SK-N-SH (cell line): Measurements from ENCODE around the gene TNFRSF12A.

Experiments
- EP300 ChIP-seq, 2 experiments: IDR thresholded peaks; 2 replicates each; pipeline versions ENCODE4 v1.4.0 to v1.6.1; 2012; ENCODE audit warnings: borderline replicate concordance in 1 of 2, low read depth in 1 of 2, low read length in 1 of 2
- RAD21 ChIP-seq: IDR thresholded peaks from 2 replicates; pipeline ENCODE4 v1.6.1; 2012; ENCODE audit warnings: mild to moderate bottlenecking, low read length
- SIN3A ChIP-seq: IDR thresholded peaks from 2 replicates; pipeline ENCODE4 v1.6.1; 2012; ENCODE audit warnings: low read depth, mild to moderate bottlenecking, low read length, moderate library complexity, borderline replicate concordance
- TF ChIP-seq, protein P1 (sequence below): fragments of 200-600 bp; sonication (generic); IDR thresholded peaks from 2 replicates; pipeline ENCODE4 v1.6.1; 2017; ENCODE audit warnings: antibody characterized with exemption, mild to moderate bottlenecking, moderate library complexity
- TF ChIP-seq, protein P2 (sequence below): IDR thresholded peaks from 2 replicates; pipeline ENCODE4 v1.6.1; 2012; ENCODE audit warnings: mild to moderate bottlenecking, low read depth, low read length, moderate library complexity
- TF ChIP-seq, protein P3 (sequence below): IDR thresholded peaks from 2 replicates; pipeline ENCODE4 v1.4.0; 2012; ENCODE audit warnings: low read depth

DNA sequence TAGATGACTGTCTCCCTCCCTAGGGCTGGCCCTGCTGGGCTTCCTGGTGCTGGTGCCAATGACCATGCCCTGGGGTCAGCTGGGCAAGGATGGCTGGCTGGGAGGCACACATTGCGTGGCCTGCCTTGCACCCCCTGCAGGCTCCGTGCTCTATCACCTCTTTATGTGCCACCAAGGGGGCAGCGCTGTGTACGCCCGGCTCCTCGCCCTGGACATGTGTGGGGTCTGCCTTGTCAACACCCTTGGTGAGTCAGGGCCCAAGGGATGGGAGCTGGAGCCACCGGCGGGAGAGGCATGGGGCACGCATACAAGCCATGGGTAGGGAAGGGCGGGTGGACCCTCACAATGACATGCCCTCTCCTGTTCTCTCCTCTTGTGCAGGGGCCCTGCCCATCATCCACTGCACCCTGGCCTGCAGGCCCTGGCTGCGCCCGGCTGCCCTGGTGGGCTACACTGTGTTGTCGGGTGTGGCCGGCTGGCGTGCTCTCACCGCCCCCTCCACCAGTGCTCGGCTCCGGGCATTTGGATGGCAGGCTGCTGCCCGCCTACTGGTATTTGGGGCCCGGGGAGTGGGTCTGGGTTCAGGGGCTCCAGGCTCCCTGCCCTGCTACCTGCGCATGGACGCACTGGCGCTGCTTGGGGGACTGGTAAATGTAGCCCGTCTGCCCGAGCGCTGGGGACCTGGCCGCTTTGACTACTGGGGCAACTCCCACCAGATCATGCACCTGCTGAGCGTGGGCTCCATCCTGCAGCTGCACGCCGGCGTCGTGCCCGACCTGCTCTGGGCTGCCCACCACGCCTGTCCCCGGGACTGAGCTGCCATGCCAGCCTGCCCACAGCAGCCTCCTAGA lies 48.8 kb upstream of the TNFRSF12A start:
- TF ChIP-seq, protein P1, sequence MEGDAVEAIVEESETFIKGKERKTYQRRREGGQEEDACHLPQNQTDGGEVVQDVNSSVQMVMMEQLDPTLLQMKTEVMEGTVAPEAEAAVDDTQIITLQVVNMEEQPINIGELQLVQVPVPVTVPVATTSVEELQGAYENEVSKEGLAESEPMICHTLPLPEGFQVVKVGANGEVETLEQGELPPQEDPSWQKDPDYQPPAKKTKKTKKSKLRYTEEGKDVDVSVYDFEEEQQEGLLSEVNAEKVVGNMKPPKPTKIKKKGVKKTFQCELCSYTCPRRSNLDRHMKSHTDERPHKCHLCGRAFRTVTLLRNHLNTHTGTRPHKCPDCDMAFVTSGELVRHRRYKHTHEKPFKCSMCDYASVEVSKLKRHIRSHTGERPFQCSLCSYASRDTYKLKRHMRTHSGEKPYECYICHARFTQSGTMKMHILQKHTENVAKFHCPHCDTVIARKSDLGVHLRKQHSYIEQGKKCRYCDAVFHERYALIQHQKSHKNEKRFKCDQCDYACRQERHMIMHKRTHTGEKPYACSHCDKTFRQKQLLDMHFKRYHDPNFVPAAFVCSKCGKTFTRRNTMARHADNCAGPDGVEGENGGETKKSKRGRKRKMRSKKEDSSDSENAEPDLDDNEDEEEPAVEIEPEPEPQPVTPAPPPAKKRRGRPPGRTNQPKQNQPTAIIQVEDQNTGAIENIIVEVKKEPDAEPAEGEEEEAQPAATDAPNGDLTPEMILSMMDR = no peak
- TF ChIP-seq RAD21 = no peak
- TF ChIP-seq, protein P2, sequence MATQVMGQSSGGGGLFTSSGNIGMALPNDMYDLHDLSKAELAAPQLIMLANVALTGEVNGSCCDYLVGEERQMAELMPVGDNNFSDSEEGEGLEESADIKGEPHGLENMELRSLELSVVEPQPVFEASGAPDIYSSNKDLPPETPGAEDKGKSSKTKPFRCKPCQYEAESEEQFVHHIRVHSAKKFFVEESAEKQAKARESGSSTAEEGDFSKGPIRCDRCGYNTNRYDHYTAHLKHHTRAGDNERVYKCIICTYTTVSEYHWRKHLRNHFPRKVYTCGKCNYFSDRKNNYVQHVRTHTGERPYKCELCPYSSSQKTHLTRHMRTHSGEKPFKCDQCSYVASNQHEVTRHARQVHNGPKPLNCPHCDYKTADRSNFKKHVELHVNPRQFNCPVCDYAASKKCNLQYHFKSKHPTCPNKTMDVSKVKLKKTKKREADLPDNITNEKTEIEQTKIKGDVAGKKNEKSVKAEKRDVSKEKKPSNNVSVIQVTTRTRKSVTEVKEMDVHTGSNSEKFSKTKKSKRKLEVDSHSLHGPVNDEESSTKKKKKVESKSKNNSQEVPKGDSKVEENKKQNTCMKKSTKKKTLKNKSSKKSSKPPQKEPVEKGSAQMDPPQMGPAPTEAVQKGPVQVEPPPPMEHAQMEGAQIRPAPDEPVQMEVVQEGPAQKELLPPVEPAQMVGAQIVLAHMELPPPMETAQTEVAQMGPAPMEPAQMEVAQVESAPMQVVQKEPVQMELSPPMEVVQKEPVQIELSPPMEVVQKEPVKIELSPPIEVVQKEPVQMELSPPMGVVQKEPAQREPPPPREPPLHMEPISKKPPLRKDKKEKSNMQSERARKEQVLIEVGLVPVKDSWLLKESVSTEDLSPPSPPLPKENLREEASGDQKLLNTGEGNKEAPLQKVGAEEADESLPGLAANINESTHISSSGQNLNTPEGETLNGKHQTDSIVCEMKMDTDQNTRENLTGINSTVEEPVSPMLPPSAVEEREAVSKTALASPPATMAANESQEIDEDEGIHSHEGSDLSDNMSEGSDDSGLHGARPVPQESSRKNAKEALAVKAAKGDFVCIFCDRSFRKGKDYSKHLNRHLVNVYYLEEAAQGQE = no peak
- TF ChIP-seq EP300 (IDR thresholded peaks at IDR 0.05; ENCODE audit: borderline replicate concordance in 1 of 2, low read depth in 1 of 2, low read length in 1 of 2) = no peak
- TF ChIP-seq SIN3A = no peak
- TF ChIP-seq, protein P3, sequence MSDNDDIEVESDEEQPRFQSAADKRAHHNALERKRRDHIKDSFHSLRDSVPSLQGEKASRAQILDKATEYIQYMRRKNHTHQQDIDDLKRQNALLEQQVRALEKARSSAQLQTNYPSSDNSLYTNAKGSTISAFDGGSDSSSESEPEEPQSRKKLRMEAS = no peak
